DOHH2 (cell line): ENCODE results near the gene OTUD7B.

ENCODE experiments used
- H3F3A ChIP-seq: fragments of 200-600 bp; sonication (generic), shearing (Covaris generic); 2 replicates; pipeline ENCODE4 v1.6.0; 2016; ENCODE audit warnings: antibody characterized with exemption, mild to moderate bottlenecking; ENCODE audit not compliant: control insufficient read depth, insufficient read depth
- H3K27ac ChIP-seq: fragments of 200-600 bp; sonication (generic); 2 replicates; pipeline ENCODE4 v1.5.1; 2014; ENCODE audit warnings: low read depth, mild to moderate bottlenecking, low read length, moderate library complexity
- H3K27me3 ChIP-seq: fragments of 200-600 bp; sonication (generic); 2 replicates; pipeline ENCODE4 v1.6.1; 2014; ENCODE audit warnings: mild to moderate bottlenecking, low read length, mixed read lengths; ENCODE audit not compliant: control insufficient read depth
- H3K36me3 ChIP-seq: fragments of 200-600 bp; sonication (generic); 2 replicates; pipeline ENCODE4 v1.6.1; 2014; ENCODE audit warnings: mild to moderate bottlenecking, low read length, moderate library complexity, mixed read lengths; ENCODE audit not compliant: control insufficient read depth
- H3K4me1 ChIP-seq: fragments of 200-600 bp; sonication (generic); 2 replicates; pipeline ENCODE4 v1.6.1; 2014; ENCODE audit warnings: mild to moderate bottlenecking, low read length, mixed read lengths; ENCODE audit not compliant: control insufficient read depth
- H3K4me2 ChIP-seq: fragments of 200-600 bp; sonication (generic); 2 replicates; pipeline ENCODE4 v1.6.0; 2014; ENCODE audit warnings: mild to moderate bottlenecking, low read length, moderate library complexity
- H3K4me3 ChIP-seq: fragments of 200-600 bp; sonication (generic); 2 replicates; pipeline ENCODE4 v1.5.1; 2014; ENCODE audit warnings: mild to moderate bottlenecking, low read length, mixed read lengths
- H3K79me2 ChIP-seq: fragments of 200-600 bp; sonication (generic); 2 replicates; pipeline ENCODE4 v1.6.1; 2014; ENCODE audit warnings: mild to moderate bottlenecking, low read length, mixed read lengths; ENCODE audit not compliant: control insufficient read depth
- H3K9me2 ChIP-seq: fragments of 200-600 bp; sonication (generic); replicated peaks from 2 replicates; pipeline ENCODE4 v1.6.1; 2014; ENCODE audit warnings: mild to moderate bottlenecking, low read length, mixed read lengths; ENCODE audit not compliant: control insufficient read depth
- H3K9me3 ChIP-seq: fragments of 200-600 bp; sonication (generic); 2 replicates; pipeline ENCODE4 v1.6.1; 2014; ENCODE audit warnings: antibody characterized with exemption, low read length, mixed read lengths; ENCODE audit not compliant: control insufficient read depth, insufficient read depth
- H4K20me1 ChIP-seq: fragments of 200-600 bp; sonication (generic); 2 replicates; pipeline ENCODE4 v1.6.0; 2014; ENCODE audit warnings: low read depth, mild to moderate bottlenecking, antibody characterized with exemption, low read length, moderate library complexity; ENCODE audit not compliant: control insufficient read depth, insufficient read depth
- EZH2phosphoT487 ChIP-seq: fragments of 200-600 bp; sonication (generic); IDR thresholded peaks from 2 replicates; pipeline ENCODE4 v1.6.1; 2017; ENCODE audit warnings: borderline replicate concordance, mild to moderate bottlenecking, antibody characterized with exemption, low read length, moderate library complexity, mixed read lengths
- TF ChIP-seq, protein P1 (sequence below): fragments of 200-600 bp; sonication (generic); IDR thresholded peaks from one replicate; pipeline ENCODE4 v1.5.1; 2014; ENCODE audit warnings: antibody characterized with exemption, mild to moderate bottlenecking, low read depth, low read length; ENCODE audit not compliant: poor library complexity, severe bottlenecking

Gene OTUD7B

DNA sequence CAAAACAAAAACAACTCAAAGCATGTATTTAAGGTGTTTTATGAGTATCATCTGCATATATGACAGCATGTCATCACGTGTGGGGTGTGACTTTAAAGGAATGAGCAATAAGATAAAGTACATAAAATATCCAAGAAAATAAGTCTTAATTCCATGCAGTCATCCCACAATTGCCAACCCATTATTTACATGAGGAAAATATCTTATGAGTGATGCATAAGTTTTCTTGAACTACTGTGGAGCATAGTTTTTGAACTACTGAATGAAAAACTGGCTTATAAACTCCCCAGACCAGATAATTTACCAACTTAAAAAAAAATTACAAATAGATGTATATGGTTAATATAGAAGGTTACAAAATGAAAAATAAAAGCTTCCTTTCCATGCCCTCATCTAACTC, 44.1 kb downstream of the OTUD7B start:
- H4K20me1 ChIP-seq, result no peaks in the 10 kb centered on the region
- H3F3A ChIP-seq, result no peaks in the 10 kb centered on the region
- H3K4me2 ChIP-seq, result no peak overlapping the region
- H3K9me2 ChIP-seq, result no peaks in the 10 kb centered on the region
- no peaks in the 10 kb centered on the region for H3K36me3 ChIP-seq
- H3K4me3 ChIP-seq, result no peak overlapping the region
- H3K79me2 ChIP-seq, result no peaks in the 10 kb centered on the region
- peaks cover 3% of the 10 kb centered on the region for H3K4me1 ChIP-seq
- TF ChIP-seq, protein P1, sequence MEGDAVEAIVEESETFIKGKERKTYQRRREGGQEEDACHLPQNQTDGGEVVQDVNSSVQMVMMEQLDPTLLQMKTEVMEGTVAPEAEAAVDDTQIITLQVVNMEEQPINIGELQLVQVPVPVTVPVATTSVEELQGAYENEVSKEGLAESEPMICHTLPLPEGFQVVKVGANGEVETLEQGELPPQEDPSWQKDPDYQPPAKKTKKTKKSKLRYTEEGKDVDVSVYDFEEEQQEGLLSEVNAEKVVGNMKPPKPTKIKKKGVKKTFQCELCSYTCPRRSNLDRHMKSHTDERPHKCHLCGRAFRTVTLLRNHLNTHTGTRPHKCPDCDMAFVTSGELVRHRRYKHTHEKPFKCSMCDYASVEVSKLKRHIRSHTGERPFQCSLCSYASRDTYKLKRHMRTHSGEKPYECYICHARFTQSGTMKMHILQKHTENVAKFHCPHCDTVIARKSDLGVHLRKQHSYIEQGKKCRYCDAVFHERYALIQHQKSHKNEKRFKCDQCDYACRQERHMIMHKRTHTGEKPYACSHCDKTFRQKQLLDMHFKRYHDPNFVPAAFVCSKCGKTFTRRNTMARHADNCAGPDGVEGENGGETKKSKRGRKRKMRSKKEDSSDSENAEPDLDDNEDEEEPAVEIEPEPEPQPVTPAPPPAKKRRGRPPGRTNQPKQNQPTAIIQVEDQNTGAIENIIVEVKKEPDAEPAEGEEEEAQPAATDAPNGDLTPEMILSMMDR, result no peak
- no peak for TF ChIP-seq EZH2phosphoT487
- no peaks in the 10 kb centered on the region for H3K27me3 ChIP-seq
- no peak overlapping the region for H3K27ac ChIP-seq
- H3K9me3 ChIP-seq, result no peaks in the 10 kb centered on the region

DNA sequence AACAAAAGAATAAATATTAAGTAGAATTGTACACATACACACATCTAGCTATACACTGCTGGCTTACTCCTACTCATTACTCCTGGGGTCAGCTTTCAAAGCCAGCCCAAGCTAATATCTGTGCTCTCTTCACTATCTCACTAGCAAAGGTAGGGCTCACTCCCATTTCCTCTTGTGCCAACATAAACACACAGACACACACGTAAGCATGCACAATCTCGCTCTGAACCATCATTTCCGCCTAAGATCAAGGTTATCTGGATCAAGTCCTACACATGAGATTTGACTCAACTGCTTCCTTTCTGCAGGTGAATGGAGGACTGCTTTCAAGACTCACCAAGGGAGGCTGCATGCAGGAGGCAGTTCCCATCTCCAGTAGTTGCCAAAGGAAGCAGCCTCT, 45.1 kb downstream of the OTUD7B start:
- TF ChIP-seq EZH2phosphoT487, result no peak
- Histone ChIP-seq H3F3A (no peaks in the 10 kb centered on the region), H3K4me3 (no peak overlapping the region), H3K27me3 (no peaks in the 10 kb centered on the region), H3K9me3 (no peaks in the 10 kb centered on the region), H3K27ac (no peak overlapping the region), H3K79me2 (no peaks in the 10 kb centered on the region), H3K4me2 (no peak overlapping the region), H3K36me3 (no peaks in the 10 kb centered on the region), H3K9me2 (no peaks in the 10 kb centered on the region), H4K20me1 (no peaks in the 10 kb centered on the region), H3K4me1 (peaks cover 3% of the 10 kb centered on the region)

DNA sequence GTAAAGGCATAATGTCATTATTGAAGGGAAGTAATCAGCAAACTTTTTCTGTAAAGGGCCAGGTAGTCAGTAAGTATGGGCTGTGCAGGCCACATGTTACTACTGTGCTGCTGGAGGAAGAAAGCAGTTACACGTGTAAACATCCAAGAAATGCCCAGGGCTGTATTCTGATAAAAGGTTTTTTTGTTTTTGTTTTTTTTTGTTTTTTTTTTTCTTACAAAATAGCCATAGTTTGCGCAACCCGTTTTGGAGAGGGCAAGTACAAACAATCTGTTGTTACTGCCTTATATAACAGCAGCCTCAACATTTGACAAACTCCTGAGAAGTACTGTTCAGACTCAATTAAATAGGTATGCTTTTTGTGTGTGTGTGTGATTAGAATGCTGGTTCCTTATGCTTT, 47.2 kb downstream of the OTUD7B start:
- no peak overlapping the region for H3K4me3 ChIP-seq
- H3K4me1 ChIP-seq, result peaks cover 3% of the 10 kb centered on the region
- no peak overlapping the region for H3K4me2 ChIP-seq
- H3K27ac ChIP-seq, result no peak overlapping the region
- H3K27me3 ChIP-seq, result no peaks in the 10 kb centered on the region
- no peaks in the 10 kb centered on the region for H4K20me1 ChIP-seq
- no peaks in the 10 kb centered on the region for H3K9me3 ChIP-seq
- no peaks in the 10 kb centered on the region for H3F3A ChIP-seq
- H3K9me2 ChIP-seq, result no peaks in the 10 kb centered on the region
- H3K36me3 ChIP-seq, result no peaks in the 10 kb centered on the region
- no peaks in the 10 kb centered on the region for H3K79me2 ChIP-seq
- TF ChIP-seq, protein P1, result no peak
- TF ChIP-seq EZH2phosphoT487, result no peak

DNA sequence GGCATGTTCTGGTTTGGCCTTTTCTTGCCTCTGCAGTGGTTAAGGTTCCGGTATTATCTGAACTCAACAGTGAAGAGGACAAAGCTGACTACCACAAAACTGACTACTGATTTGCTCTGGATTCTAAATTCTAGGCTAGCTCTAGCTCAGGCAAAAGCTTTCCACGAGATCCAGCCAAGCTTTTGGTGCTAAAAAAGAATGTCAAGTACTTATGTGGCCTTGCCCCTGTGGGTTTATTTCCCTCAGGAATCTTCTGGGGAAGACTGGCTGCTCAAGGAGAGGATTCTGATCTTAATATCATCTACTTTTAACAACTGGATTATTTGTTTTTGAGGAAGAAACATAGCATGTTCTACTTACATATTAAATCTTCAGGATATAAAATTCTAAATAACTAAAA, 47.8 kb downstream of the OTUD7B start:
- no peaks in the 10 kb centered on the region for H4K20me1 ChIP-seq
- H3K9me3 ChIP-seq, result no peaks in the 10 kb centered on the region
- H3K9me2 ChIP-seq, result no peaks in the 10 kb centered on the region
- H3K4me2 ChIP-seq, result no peak overlapping the region
- H3K4me1 ChIP-seq, result peaks cover 3% of the 10 kb centered on the region
- H3K79me2 ChIP-seq, result no peaks in the 10 kb centered on the region
- no peaks in the 10 kb centered on the region for H3F3A ChIP-seq
- no peaks in the 10 kb centered on the region for H3K36me3 ChIP-seq
- H3K4me3 ChIP-seq, result no peak overlapping the region
- TF ChIP-seq, protein P1, result no peak
- no peak for TF ChIP-seq EZH2phosphoT487
- no peaks in the 10 kb centered on the region for H3K27me3 ChIP-seq
- no peak overlapping the region for H3K27ac ChIP-seq
